ENCODE measurements around the gene PRKCB.
"Not testable (repeated sequence)": the region's sequence is repeated elsewhere in the genome, so short reads cannot be mapped to it uniquely, and the experiment has no call there.

The PRKCB gene

DNA sequence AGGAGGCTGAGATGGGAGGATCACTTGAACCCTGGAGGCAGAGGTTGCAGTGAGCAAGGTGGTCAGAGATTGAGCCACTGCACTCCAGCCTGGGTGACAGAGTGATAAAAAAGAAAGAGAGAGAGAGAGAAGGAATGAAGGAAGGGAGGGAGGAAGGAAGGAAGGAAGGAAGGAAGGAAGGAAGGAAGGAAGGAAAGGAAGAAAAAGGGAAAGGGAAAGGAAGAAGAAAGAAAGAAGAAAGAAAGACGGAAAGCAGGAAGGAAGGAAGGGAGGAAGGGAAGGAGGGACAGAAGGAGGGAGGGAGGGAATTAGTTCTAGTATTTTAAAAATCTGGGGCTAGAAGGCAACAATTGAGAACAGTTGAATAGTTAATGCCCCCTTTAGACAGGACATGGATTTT lies 258.9 kb downstream of the PRKCB start:
- Histone ChIP-seq H3K9me3 (ENCODE audit: insufficient read depth, low read length) (no peaks in the 10 kb centered on the region), H3K9ac (ENCODE audit: low read length) (no peak overlapping the region), H3K27ac (ENCODE audit: low read length) (no peak overlapping the region), H3K79me2 (ENCODE audit: low read length) (no peaks in the 10 kb centered on the region), H4K20me1 (ENCODE audit: insufficient read depth, low read length) (no peaks in the 10 kb centered on the region), H3K36me3 (replicated peaks; ENCODE audit: low read depth, low read length) (no peaks in the 10 kb centered on the region), H3K27me3 (ENCODE audit: low read depth, low read length) (peaks cover 5% of the 10 kb centered on the region; the same call in 1 of the 2 replicates), H2AFZ (ENCODE audit: low read depth, low read length) (no peak overlapping the region), H3K4me1 (ENCODE audit: low read length) (no peaks in the 10 kb centered on the region), H3K4me2 (ENCODE audit: low read length) (no peak overlapping the region), H3K4me3 (ENCODE audit: low read length) (no peak overlapping the region)
- no peak for TF ChIP-seq EZH2phosphoT487 (IDR thresholded peaks at IDR 0.05; ENCODE audit: low read depth)
- TF ChIP-seq, protein P1, sequence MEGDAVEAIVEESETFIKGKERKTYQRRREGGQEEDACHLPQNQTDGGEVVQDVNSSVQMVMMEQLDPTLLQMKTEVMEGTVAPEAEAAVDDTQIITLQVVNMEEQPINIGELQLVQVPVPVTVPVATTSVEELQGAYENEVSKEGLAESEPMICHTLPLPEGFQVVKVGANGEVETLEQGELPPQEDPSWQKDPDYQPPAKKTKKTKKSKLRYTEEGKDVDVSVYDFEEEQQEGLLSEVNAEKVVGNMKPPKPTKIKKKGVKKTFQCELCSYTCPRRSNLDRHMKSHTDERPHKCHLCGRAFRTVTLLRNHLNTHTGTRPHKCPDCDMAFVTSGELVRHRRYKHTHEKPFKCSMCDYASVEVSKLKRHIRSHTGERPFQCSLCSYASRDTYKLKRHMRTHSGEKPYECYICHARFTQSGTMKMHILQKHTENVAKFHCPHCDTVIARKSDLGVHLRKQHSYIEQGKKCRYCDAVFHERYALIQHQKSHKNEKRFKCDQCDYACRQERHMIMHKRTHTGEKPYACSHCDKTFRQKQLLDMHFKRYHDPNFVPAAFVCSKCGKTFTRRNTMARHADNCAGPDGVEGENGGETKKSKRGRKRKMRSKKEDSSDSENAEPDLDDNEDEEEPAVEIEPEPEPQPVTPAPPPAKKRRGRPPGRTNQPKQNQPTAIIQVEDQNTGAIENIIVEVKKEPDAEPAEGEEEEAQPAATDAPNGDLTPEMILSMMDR (IDR thresholded peaks at IDR 0.05; ENCODE audit: low read depth, low read length), result no peak

DNA sequence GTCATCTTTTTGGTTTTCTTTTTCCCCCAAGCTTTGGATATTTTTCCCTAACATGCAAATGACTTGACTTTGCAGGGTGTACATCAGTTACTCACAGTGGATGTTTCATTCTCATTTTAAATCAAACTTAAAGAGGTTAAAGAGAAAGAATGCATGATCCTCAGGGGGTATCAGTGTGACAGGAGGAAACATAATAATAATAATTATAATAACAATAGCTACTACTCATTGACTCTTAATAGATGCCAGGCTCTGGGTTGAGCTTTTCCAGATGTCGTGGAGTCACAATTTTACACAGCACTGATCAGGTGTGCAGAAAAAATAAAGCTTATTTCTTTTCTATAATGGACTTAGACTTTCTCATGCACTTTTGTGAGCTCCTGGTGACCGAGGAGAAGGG lies 263.1 kb downstream of the PRKCB start:
- Histone ChIP-seq H3K4me1 (ENCODE audit: low read length) (no peaks in the 10 kb centered on the region), H3K79me2 (ENCODE audit: low read length) (no peaks in the 10 kb centered on the region), H4K20me1 (ENCODE audit: insufficient read depth, low read length) (no peaks in the 10 kb centered on the region), H3K4me2 (ENCODE audit: low read length) (no peak overlapping the region), H3K4me3 (ENCODE audit: low read length) (no peak overlapping the region), H3K27ac (ENCODE audit: low read length) (no peak overlapping the region), H3K36me3 (replicated peaks; ENCODE audit: low read depth, low read length) (no peaks in the 10 kb centered on the region), H3K9me3 (ENCODE audit: insufficient read depth, low read length) (no peaks in the 10 kb centered on the region), H3K27me3 (ENCODE audit: low read depth, low read length) (peaks cover 9% of the 10 kb centered on the region; the same call in 1 of the 2 replicates), H3K9ac (ENCODE audit: low read length) (no peak overlapping the region), H2AFZ (ENCODE audit: low read depth, low read length) (no peak overlapping the region)
- TF ChIP-seq EZH2phosphoT487 (IDR thresholded peaks at IDR 0.05; ENCODE audit: low read depth), result no peak
- TF ChIP-seq, protein P1 (IDR thresholded peaks at IDR 0.05; ENCODE audit: low read depth, low read length), result no peak

DNA sequence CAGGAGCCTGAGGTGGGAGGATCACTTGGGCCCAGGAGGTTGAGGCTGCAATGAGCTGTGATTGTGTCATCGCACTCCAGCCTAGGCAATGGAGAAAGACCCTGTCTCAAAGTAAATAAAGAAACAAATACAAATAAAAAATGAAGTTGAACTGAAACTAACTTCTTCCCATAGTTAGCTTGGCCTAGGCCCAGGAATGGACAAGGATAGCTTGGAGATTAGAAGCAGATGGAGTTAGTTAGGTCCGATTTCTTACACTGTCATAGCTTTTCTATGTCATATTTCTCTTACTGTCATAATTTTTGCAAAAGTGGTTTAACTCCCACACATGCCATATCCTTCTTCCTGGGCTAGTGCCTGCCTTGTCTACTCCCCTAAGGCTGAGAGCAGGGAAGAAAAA lies 265.6 kb downstream of the PRKCB start:
- Histone ChIP-seq H2AFZ (ENCODE audit: low read depth, low read length) (no peak overlapping the region), H3K4me1 (ENCODE audit: low read length) (no peaks in the 10 kb centered on the region), H4K20me1 (ENCODE audit: insufficient read depth, low read length) (no peaks in the 10 kb centered on the region), H3K27ac (ENCODE audit: low read length) (no peak overlapping the region), H3K9ac (ENCODE audit: low read length) (no peak overlapping the region), H3K4me3 (ENCODE audit: low read length) (no peak overlapping the region), H3K4me2 (ENCODE audit: low read length) (no peak overlapping the region), H3K9me3 (ENCODE audit: insufficient read depth, low read length) (no peaks in the 10 kb centered on the region), H3K36me3 (replicated peaks; ENCODE audit: low read depth, low read length) (no peaks in the 10 kb centered on the region), H3K27me3 (ENCODE audit: low read depth, low read length) (peaks cover 9% of the 10 kb centered on the region; the same call in 1 of the 2 replicates), H3K79me2 (ENCODE audit: low read length) (no peaks in the 10 kb centered on the region)
- TF ChIP-seq EZH2phosphoT487 (IDR thresholded peaks at IDR 0.05; ENCODE audit: low read depth), result no peak
- TF ChIP-seq, protein P1 (IDR thresholded peaks at IDR 0.05; ENCODE audit: low read depth, low read length), result no peak

DNA sequence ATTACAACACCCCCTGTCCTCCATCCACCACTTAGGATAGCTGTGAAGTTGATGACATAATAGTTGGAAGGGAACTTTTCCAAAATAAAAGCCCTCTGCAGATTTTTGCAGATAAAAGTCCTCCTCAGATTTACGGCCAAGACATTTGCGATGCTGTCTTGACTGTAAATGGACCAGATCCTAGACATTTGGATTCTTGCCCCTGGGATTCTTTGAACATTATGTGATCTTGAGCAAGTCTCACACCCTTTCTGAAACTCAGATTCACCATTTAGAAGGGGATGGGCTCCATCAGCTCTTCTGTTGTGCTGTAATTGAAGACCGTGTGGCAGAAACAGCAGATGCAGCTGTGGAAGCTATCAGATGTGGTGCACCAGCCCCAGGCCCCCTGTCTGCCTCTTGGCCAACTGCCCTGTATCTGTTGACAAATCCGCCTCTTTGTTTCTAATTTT lies 266.5 kb downstream of the PRKCB start:
- Histone ChIP-seq H3K27me3 (ENCODE audit: low read depth, low read length) (peaks cover 9% of the 10 kb centered on the region; the same call in 1 of the 2 replicates), H3K9me3 (ENCODE audit: insufficient read depth, low read length) (no peaks in the 10 kb centered on the region), H3K36me3 (replicated peaks; ENCODE audit: low read depth, low read length) (no peaks in the 10 kb centered on the region), H3K27ac (ENCODE audit: low read length) (no peak overlapping the region), H3K4me2 (ENCODE audit: low read length) (no peak overlapping the region), H3K4me1 (ENCODE audit: low read length) (no peaks in the 10 kb centered on the region), H3K9ac (ENCODE audit: low read length) (no peak overlapping the region), H2AFZ (ENCODE audit: low read depth, low read length) (no peak overlapping the region), H4K20me1 (ENCODE audit: insufficient read depth, low read length) (no peaks in the 10 kb centered on the region), H3K4me3 (ENCODE audit: low read length) (no peak overlapping the region), H3K79me2 (ENCODE audit: low read length) (no peaks in the 10 kb centered on the region)
- TF ChIP-seq, protein P1 (IDR thresholded peaks at IDR 0.05; ENCODE audit: low read depth, low read length), result no peak
- no peak for TF ChIP-seq EZH2phosphoT487 (IDR thresholded peaks at IDR 0.05; ENCODE audit: low read depth)

DNA sequence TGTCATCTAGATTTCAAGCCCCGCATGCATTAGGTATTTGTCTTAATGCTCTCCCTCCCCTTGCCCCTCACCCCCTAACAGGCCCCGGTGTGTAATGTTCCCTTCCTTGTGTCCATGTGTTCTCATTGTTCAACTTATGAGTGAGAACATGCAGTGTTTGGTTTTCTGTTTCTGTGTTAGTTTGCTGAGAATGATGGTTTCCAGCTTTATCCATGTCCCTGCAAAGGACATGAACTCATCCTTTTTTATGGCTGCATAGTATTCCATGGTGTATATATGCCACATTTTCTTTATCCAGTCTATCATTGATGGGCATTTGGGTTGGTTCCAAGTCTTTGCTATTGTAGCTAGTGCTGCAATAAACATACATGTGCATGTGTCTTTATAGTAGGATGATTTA lies 269.7 kb downstream of the PRKCB start:
- H2AFZ ChIP-seq (ENCODE audit: low read depth, low read length); H3K79me2 ChIP-seq (ENCODE audit: low read length); H3K36me3 ChIP-seq (replicated peaks; ENCODE audit: low read depth, low read length); H3K4me3 ChIP-seq (ENCODE audit: low read length); H3K9ac ChIP-seq (ENCODE audit: low read length); H3K4me1 ChIP-seq (ENCODE audit: low read length); H4K20me1 ChIP-seq (ENCODE audit: insufficient read depth, low read length); H3K9me3 ChIP-seq (ENCODE audit: insufficient read depth, low read length); H3K27me3 ChIP-seq (ENCODE audit: low read depth, low read length); H3K4me2 ChIP-seq (ENCODE audit: low read length); H3K27ac ChIP-seq (ENCODE audit: low read length): not testable (repeated sequence)

DNA sequence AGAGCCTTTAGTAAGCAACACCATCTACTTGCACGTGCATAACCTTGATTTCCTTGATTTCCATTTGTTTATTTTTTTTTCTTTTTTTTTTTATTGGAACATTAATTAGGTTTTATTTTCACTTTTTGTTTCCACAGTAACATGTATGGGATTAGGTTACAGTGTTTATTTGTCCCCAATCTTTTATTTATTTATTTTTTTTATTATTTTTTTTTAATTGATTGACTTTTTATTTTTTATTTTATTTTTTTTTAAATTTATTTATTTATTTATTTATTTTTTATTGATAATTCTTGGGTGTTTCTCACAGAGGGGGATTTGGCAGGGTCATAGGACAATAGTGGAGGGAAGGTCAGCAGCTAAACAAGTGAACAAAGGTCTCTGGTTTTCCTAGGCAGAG lies 272.3 kb downstream of the PRKCB start:
- not testable (repeated sequence) for H3K27me3 ChIP-seq (ENCODE audit: low read depth, low read length); H3K27ac ChIP-seq (ENCODE audit: low read length); H3K4me1 ChIP-seq (ENCODE audit: low read length); H3K9me3 ChIP-seq (ENCODE audit: insufficient read depth, low read length); H3K9ac ChIP-seq (ENCODE audit: low read length); H4K20me1 ChIP-seq (ENCODE audit: insufficient read depth, low read length); H3K4me2 ChIP-seq (ENCODE audit: low read length); H2AFZ ChIP-seq (ENCODE audit: low read depth, low read length); H3K79me2 ChIP-seq (ENCODE audit: low read length); H3K4me3 ChIP-seq (ENCODE audit: low read length); H3K36me3 ChIP-seq (replicated peaks; ENCODE audit: low read depth, low read length)

Measured in OCI-LY3 (cell line).